GM12878 (cell line): ENCODE data around the gene PRDM2. TPM values are rescaled to one million over a fixed set of nuclear protein-coding genes. Genes with fewer than 3 reads are reported as not detected.

Experiments
- CBX5 ChIP-seq: sonication (generic); IDR thresholded peaks from 2 replicates; pipeline ENCODE4 v1.6.1; 2016; ENCODE audit warnings: low read depth, moderate library complexity, mild to moderate bottlenecking, inconsistent platforms
- CEBPB ChIP-seq, 2 experiments: fragments of 150-350 bp in 1 of 2; IDR thresholded peaks; 2 replicates each; pipeline ENCODE4 v1.6.1; 2012 to 2014; ENCODE audit warnings: low read depth in 2 of 2, low read length in 2 of 2, borderline replicate concordance in 1 of 2, inconsistent platforms in 1 of 2
- CTCF ChIP-seq, 3 experiments: IDR thresholded peaks in 2 of 3; conservative IDR thresholded peaks in 1 of 3; 2 replicates each; pipeline ENCODE4 v1.5.1; 2011; ENCODE audit warnings: low read depth in 3 of 3, low read length in 3 of 3, mild to moderate bottlenecking in 3 of 3, control low read depth in 2 of 3, moderate library complexity in 2 of 3, inconsistent platforms in 1 of 3, mixed read lengths in 1 of 3; ENCODE audit not compliant: control insufficient read depth in 2 of 3, insufficient read depth in 1 of 3; ENCODE audit errors: extremely low read depth in 1 of 3
- ETV6 ChIP-seq, 2 experiments: fragments of 450-650 bp in 1 of 2; IDR thresholded peaks in 1 of 2; conservative IDR thresholded peaks in 1 of 2; 2 replicates each; pipeline ENCODE4 v1.6.1; 2014; ENCODE audit warnings: antibody characterized with exemption in 1 of 2, borderline replicate concordance in 1 of 2, low read depth in 1 of 2, mild to moderate bottlenecking in 1 of 2, moderate library complexity in 1 of 2
- HDGF ChIP-seq: fragments of 450-650 bp; IDR thresholded peaks from 2 replicates; pipeline ENCODE4 v1.6.1; 2016; ENCODE audit warnings: antibody characterized with exemption
- MTA3 ChIP-seq: IDR thresholded peaks from 2 replicates; pipeline ENCODE4 v1.6.1; 2012; ENCODE audit warnings: low read length, inconsistent platforms, borderline replicate concordance
- NR2F1 ChIP-seq: fragments of 450-650 bp; conservative IDR thresholded peaks from 2 replicates; pipeline ENCODE4 v1.6.1; 2017; ENCODE audit warnings: mild to moderate bottlenecking
- RFX5 ChIP-seq: IDR thresholded peaks from 2 replicates; pipeline ENCODE4 v1.6.1; 2011; ENCODE audit warnings: low read depth, low read length, improper control_type of control experiment
- SREBF1 ChIP-seq: IDR thresholded peaks from 2 replicates; pipeline ENCODE4 v1.6.1; 2012; ENCODE audit warnings: mild to moderate bottlenecking, low read length
- STAT1 ChIP-seq: fragments of 450-650 bp; conservative IDR thresholded peaks from 2 replicates; pipeline ENCODE4 v1.6.1; 2014; ENCODE audit warnings: antibody characterized with exemption, mild to moderate bottlenecking
- SUZ12 ChIP-seq: fragments of 200-600 bp; sonication (generic); IDR thresholded peaks from one replicate; pipeline ENCODE4 v1.6.1; 2018; ENCODE audit warnings: antibody characterized with exemption, mild to moderate bottlenecking; ENCODE audit not compliant: unreplicated experiment
- TCF7 ChIP-seq: IDR thresholded peaks from 2 replicates; pipeline ENCODE4 v1.6.1; 2014; ENCODE audit warnings: antibody characterized with exemption, borderline replicate concordance
- YY1 ChIP-seq: IDR thresholded peaks from 2 replicates; pipeline ENCODE4 v1.6.1; 2011; ENCODE audit warnings: low read depth, mild to moderate bottlenecking, low read length
- ZNF274 ChIP-seq: IDR thresholded peaks from one replicate; pipeline ENCODE4 v1.8.0; 2011; ENCODE audit not compliant: insufficient read length, insufficient read depth
- polyA plus RNA-seq, 11 experiments: library from polyadenylated mRNA; depleted of rRNA in 4 of 11; unstranded in 6 of 11; stranded (reverse) in 5 of 11; fragments of >200 nt; fragmentation: Nextera tagmentation in 4 of 11; fragmentation: Illumina TruSeq in 1 of 11; extraction: Ambion mirVana in 4 of 11; extraction: Trizol in 1 of 11; gene quantifications; 1 replicate in 1 of 11; 2 replicates in 10 of 11; pipeline versions ENCODE4 v1.2.1 to v1.2.3, GENCODE V29; 2011 to 2016; ENCODE audit warnings: inconsistent platforms in 2 of 11, missing spikeins in 2 of 11, low read depth in 1 of 11
- total RNA-seq, 4 experiments: library from RNA; depleted of rRNA in 3 of 4; stranded (reverse); fragments of >200 nt in 3 of 4; fragmentation: Illumina TruSeq in 1 of 4; extraction: Trizol in 1 of 4; gene quantifications; 2 replicates each; pipeline versions ENCODE4 v1.2.1 to v1.2.3, GENCODE V29; 2013 to 2021

PRDM2 gene
- total and polyA plus RNA-seq, 10 of the 15 experiments (the other 5 are each of a cell fraction or from before 2014, with no cell fraction given) = 8.4 to 45.1 (median 23.5) TPM

DNA sequence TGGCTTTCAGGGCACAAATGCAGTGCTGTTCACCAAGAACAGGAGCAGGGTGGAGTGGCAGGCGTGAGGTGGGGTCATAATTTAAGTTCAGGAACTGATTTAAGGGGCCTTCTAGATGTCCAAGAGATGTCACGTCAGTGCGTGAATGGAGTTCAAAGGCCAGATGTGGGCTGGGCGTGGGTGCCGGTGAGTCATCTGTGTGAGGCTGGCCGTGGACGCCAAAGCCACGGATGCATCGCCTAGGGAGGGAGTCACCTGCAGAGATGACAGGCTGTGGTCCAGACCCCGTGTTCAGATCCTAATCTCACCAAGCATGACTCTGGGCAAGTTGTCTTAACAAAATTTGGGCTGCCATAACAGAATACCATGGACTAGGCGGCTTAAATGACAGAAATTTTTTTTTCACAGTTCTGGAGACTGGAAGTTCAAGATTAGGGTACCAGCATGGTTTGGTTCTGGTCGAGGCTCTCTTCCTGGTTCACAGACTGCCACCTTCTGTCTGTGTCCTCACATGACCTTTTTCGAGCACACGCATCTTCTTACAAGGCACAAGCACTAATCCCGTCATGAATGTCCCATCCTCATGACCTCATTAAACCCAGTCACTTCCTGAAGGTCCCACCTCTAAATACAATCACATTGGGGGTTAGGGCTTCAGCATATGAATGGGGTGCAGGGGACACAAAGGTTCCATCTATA, 109.6 kb downstream of the PRDM2 start (continued):
- TF ChIP-seq CTCF (IDR thresholded peaks at IDR 0.05 in 2 of 3, conservative IDR thresholded peaks at IDR 0.05 in 1 of 3; ENCODE audit: control insufficient read depth in 2 of 3, extremely low read depth in 1 of 3, insufficient read depth in 1 of 3, low read depth in 3 of 3, low read length in 3 of 3) (peak in 2 of 3 experiments; percentile 12 to 27; a peak in 1 of 6 replicates), YY1 (no peak), RFX5 (no peak), MTA3 (no peak), ZNF274 (no peak), CBX5 (no peak), NR2F1 (no peak), SREBF1 (no peak), SUZ12 (no peak), HDGF (no peak), CEBPB (IDR thresholded peaks at IDR 0.05; ENCODE audit: borderline replicate concordance in 1 of 2, low read depth in 2 of 2, low read length in 2 of 2) (no peak), TCF7 (no peak), STAT1 (no peak), ETV6 (conservative IDR thresholded peaks at IDR 0.05 in 1 of 2, IDR thresholded peaks at IDR 0.05 in 1 of 2; ENCODE audit: borderline replicate concordance in 1 of 2, low read depth in 1 of 2) (no peak)
